ENCODE results near the gene PCDHA11. TPM values are rescaled to one million over a fixed set of nuclear protein-coding genes. Genes with fewer than 3 reads are reported as not detected.
"Not testable (repeated sequence)": the region's sequence is repeated elsewhere in the genome, so short reads cannot be mapped to it uniquely, and the experiment has no call there.

PCDHA11 gene
- total and polyA plus RNA-seq, 12 donors = 0.07 TPM; not detected in 11

DNA sequence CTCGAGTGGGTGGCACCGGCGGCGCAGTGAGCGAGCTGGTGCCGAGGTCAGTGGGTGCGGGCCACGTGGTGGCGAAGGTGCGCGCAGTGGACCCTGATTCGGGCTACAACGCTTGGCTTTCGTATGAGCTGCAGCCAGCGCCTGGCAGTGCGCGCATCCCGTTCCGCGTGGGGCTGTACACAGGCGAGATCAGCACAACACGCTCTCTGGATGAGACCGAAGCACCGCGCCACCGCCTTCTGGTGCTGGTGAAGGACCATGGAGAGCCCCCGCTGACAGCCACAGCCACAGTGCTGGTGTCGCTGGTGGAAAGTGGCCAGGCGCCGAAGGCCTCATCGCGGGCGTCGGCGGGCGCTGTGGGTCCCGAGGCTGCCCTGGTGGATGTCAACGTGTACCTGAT, 45.3 kb upstream of the PCDHA11 start:
- DNase-seq (no peak), ATAC-seq (no peak)
- Histone ChIP-seq H3K4me3 (no peak overlapping the region), H3K27ac (no peak overlapping the region), H3K9me3 (peaks cover 0 to 72% (median 6%) of the 10 kb centered on the region in 11 donors), H3K36me3 (no peaks in the 10 kb centered on the region), H3K4me1 (no peaks in the 10 kb centered on the region), H3K27me3 (peaks cover 0 to 92% (median 49%) of the 10 kb centered on the region in 7 donors)
- intact Hi-C loops (cut with DNase I) = no loop called here
- TF ChIP-seq, protein P1, sequence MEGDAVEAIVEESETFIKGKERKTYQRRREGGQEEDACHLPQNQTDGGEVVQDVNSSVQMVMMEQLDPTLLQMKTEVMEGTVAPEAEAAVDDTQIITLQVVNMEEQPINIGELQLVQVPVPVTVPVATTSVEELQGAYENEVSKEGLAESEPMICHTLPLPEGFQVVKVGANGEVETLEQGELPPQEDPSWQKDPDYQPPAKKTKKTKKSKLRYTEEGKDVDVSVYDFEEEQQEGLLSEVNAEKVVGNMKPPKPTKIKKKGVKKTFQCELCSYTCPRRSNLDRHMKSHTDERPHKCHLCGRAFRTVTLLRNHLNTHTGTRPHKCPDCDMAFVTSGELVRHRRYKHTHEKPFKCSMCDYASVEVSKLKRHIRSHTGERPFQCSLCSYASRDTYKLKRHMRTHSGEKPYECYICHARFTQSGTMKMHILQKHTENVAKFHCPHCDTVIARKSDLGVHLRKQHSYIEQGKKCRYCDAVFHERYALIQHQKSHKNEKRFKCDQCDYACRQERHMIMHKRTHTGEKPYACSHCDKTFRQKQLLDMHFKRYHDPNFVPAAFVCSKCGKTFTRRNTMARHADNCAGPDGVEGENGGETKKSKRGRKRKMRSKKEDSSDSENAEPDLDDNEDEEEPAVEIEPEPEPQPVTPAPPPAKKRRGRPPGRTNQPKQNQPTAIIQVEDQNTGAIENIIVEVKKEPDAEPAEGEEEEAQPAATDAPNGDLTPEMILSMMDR (IDR thresholded peaks at IDR 0.05) = no peak
- 45 to 59% methylated on average over 35 to 38 of the region's 38 CpGs for WGBS, 2 donors

- ATAC-seq (no peak), DNase-seq (no peak)
- H3K4me1 ChIP-seq = no peaks in the 10 kb centered on the region
- 13 to 15% methylated on average over 27 of the region's 27 CpGs for WGBS, 2 donors
- no peak within 1 kb of the TSS for H3K27ac ChIP-seq
- peak within 1 kb of the TSS in 2 of 10 donors; percentile 12 to 23 for H3K4me3 ChIP-seq
- TF ChIP-seq, protein P1 (IDR thresholded peaks at IDR 0.05) = peak in 3 of 9 donors; percentile 15 to 29 (median 16)
- H3K27me3 ChIP-seq = peaks cover 0 to 97% (median 56%) of the 10 kb centered on the region in 7 donors
- intact Hi-C loops (cut with DNase I) = no loop called here
- H3K9me3 ChIP-seq = peaks cover 0 to 80% (median 19%) of the 10 kb centered on the region in 11 donors
- H3K36me3 ChIP-seq = no peaks in the 10 kb centered on the region
Observed at GRCh38 chr5:140827704-140828361, 40.9 kb upstream of the PCDHA11 start, which contains the start of gene PCDHA6. TSS of gene PCDHA6 (plus strand) at chr5:140827960. CDS start at chr5:140828092, 132 bp downstream.

DNA sequence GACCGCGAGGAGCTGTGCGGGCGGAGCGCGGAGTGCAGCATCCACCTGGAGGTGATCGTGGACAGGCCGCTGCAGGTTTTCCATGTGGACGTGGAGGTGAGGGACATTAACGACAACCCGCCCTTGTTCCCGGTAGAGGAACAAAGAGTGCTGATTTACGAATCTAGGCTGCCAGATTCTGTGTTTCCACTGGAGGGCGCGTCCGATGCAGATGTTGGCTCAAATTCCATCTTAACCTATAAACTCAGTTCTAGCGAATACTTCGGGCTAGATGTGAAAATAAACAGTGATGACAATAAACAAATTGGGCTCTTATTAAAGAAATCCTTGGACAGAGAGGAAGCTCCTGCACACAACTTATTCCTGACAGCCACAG, 40.4 kb upstream of the PCDHA11 start:
- no peaks in the 10 kb centered on the region for H3K4me1 ChIP-seq
- intact Hi-C loops (cut with DNase I) = no loop called here
- 15 to 16% methylated on average over 18 of the region's 18 CpGs for WGBS, 2 donors
- no peak for DNase-seq
- no peak overlapping the region for H3K27ac ChIP-seq
- peak overlapping the region in 2 of 10 donors; percentile 12 to 23 for H3K4me3 ChIP-seq
- no peaks in the 10 kb centered on the region for H3K36me3 ChIP-seq
- peaks cover 0 to 98% (median 57%) of the 10 kb centered on the region in 7 donors for H3K27me3 ChIP-seq
- TF ChIP-seq, protein P1 (IDR thresholded peaks at IDR 0.05) = no peak
- no peak for ATAC-seq
- peaks cover 0 to 75% (median 18%) of the 10 kb centered on the region in 11 donors for H3K9me3 ChIP-seq

DNA sequence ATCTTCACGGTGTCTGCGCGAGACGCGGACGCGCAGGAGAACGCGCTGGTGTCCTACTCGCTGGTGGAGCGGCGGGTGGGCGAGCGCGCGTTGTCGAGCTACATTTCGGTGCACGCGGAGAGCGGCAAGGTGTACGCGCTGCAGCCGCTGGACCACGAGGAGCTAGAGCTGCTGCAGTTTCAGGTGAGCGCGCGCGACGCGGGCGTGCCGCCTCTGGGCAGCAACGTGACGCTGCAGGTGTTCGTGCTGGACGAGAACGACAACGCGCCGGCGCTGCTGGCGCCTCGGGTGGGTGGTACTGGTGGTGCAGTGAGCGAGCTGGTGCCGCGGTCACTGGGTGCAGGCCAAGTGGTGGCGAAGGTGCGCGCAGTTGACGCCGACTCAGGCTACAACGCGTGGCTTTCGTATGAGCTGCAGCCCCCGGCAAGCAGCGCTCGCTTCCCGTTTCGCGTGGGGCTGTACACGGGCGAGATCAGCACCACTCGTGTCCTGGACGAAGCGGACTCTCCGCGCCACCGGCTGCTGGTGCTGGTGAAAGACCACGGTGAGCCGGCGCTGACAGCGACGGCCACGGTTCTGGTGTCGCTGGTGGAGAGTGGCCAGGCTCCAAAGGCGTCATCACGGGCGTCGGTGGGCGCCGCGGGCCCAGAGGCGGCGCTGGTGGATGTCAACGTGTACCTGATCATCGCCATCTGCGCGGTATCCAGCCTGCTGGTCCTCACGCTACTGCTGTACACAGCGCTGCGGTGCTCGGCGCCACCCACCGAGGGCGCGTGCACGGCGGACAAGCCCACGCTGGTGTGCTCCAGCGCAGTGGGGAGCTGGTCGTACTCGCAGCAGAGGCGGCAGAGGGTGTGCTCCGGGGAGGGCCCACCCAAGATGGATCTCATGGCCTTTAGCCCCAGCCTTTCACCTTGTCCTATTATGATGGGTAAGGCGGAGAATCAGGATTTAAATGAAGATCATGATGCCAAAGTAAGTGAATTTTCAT, 39.0 kb upstream of the PCDHA11 start:
- H3K9me3 ChIP-seq = peaks cover 0 to 71% (median 18%) of the 10 kb centered on the region in 11 donors
- DNase-seq, ATAC-seq, H3K4me1 ChIP-seq, H3K36me3 ChIP-seq, H3K27ac ChIP-seq, H3K4me3 ChIP-seq: not testable (repeated sequence)
- WGBS, 2 donors = 30 to 39% methylated on average over 106 of the region's 106 CpGs
- peaks cover 0 to 97% (median 59%) of the 10 kb centered on the region in 7 donors for H3K27me3 ChIP-seq
- intact Hi-C loops (cut with DNase I) = loop anchor here in 2 of 10 donors (5.0 to 10.0 kb wide), 2 partner anchors 212 to 215 kb away; no protein-coding TSS in a partner anchor

All from heart right ventricle (tissue), 16 donors.